AG09309 (cell line): ENCODE data around the gene PIK3R5.

Experiments
- DNase-seq: peaks from one replicate; pipeline ENCODE4 v3.0.0-alpha.2; 2010; ENCODE audit warnings: low read depth
- H3K4me3 ChIP-seq: 2 replicates; pipeline ENCODE4 v1.5.1; 2011; ENCODE audit warnings: mild to moderate bottlenecking, low read depth, low read length, moderate library complexity; ENCODE audit not compliant: control insufficient read depth
- TF ChIP-seq, protein P1 (sequence below): IDR thresholded peaks from 2 replicates; pipeline ENCODE4 v1.5.1; 2011; ENCODE audit warnings: mild to moderate bottlenecking, low read depth, low read length, inconsistent platforms; ENCODE audit not compliant: insufficient read depth, control insufficient read depth; ENCODE audit errors: missing control alignments

The PIK3R5 gene

DNA sequence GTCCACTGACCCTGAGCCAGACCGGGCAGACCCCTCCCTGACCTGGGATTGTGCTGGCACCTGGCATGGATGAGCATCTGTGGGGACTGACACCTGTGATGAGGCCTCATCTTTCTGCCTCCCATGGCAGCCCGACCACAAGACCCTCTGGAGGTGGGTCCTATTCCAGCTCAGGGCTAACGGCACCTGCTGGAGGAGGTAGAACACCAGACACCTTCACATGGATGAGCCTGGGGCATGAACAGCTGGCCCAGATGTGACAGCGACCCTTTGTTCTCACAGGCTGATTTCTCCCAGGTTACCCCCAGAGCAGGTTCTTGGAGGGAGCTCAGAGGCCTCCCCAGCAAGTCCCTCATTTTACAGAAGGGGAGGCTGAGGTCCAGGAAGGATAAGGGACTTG, 51.6 kb downstream of the PIK3R5 start:
- DNase-seq: no peak
- TF ChIP-seq, protein P1, sequence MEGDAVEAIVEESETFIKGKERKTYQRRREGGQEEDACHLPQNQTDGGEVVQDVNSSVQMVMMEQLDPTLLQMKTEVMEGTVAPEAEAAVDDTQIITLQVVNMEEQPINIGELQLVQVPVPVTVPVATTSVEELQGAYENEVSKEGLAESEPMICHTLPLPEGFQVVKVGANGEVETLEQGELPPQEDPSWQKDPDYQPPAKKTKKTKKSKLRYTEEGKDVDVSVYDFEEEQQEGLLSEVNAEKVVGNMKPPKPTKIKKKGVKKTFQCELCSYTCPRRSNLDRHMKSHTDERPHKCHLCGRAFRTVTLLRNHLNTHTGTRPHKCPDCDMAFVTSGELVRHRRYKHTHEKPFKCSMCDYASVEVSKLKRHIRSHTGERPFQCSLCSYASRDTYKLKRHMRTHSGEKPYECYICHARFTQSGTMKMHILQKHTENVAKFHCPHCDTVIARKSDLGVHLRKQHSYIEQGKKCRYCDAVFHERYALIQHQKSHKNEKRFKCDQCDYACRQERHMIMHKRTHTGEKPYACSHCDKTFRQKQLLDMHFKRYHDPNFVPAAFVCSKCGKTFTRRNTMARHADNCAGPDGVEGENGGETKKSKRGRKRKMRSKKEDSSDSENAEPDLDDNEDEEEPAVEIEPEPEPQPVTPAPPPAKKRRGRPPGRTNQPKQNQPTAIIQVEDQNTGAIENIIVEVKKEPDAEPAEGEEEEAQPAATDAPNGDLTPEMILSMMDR: no peak
- H3K4me3 ChIP-seq: no peak overlapping the region

DNA sequence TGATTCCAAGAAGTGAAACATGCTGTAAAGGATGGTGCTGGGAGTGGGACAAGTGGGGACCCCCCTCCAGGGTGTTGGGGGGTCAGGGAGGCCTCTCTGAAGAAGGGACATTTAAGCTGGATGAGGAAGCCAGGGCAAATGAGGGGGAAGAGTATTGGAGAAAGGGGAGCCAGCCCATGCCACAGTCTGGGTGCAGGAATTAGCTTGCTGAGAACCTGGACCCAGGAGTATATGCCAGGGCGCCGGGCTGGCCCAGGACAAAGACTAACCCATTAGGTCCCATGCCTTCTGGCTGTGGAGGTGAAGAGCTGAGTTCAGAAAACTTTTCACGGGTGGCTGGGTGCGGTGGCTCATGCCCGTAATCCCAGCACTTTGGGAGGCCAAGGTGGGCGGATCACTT, 52.4 kb downstream of the PIK3R5 start:
- TF ChIP-seq, protein P1: no peak
- H3K4me3 ChIP-seq: no peak overlapping the region
- no peak for DNase-seq

DNA sequence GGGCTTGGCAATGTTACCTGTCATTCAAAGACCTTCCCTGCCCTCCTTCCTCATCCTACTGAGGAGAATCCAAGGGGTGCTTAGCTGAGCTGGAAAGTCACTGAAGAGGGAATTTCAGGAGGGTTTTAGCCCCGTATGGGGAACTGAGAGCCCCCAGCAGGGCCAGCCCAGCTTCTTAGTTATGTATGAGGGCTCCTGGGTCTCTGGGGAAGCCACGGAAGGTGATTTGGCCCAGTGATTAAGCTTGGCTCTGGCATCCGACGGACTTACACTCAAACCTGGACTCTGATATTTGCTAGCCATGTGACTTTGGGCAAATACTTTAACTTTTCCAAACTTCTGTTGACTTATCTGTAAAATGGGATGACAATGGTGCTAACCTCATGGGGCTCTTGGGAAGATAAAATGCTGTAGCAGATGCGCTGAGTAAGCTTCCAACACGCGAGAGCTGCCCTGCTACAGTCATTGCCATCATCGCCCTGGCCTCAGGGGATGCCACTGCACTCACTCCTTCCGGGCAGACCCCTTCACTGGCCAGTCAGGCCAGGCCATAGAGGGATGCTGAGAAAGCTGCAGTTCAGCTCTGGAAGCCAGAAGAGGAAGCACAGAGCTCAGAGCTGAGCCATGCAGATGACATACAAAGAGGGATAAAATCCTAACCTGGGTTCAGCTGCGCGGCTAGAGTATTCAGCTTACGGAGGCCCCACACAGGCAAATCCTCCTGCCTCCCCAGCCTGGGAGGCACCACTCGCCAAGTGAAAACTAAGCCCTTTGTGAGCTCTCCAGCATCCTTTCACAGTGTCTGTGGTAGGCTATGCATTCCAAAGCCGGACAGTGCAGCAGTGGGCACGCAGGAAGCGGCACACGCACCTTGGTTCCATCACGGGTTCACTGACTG, 53.2 kb downstream of the PIK3R5 start:
- TF ChIP-seq, protein P1: no peak
- DNase-seq: no peak

DNA sequence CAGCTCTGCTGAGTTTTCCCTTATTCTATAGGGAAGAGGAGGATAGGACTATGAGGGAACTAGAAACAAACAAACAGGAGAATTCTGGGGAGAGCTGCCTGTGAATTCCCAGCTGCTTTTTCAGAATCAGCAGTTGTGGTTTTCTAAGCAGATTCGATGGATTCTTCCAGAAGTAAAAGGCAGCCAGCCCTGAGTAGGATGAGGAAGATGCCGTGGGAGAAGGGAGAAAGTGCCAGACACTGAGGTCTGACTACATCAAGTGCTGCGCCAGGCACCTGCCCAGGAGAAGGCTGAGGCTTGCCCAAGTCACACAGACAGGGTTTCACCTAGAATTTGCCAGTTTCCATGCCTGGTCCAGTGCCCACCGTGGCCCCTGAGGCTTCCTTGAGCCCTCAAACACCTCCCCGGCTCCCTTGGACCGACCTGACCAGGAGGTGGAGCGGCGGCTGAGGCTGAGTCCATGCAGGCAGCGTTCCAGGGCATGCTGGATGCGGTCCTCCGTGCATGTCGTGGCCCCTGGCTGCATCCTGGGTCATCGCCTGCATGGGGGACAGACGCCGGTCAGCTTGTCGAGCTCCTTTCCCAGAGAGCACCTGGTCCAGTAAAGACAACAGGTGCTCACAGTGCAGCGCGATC, 54.4 kb downstream of the PIK3R5 start:
- no peak for DNase-seq
- TF ChIP-seq, protein P1: no peak
- H3K4me3 ChIP-seq: no peak overlapping the region

More for the DNA sequence above, 53.2 kb downstream of the PIK3R5 start:
- no peak overlapping the region for H3K4me3 ChIP-seq

DNA sequence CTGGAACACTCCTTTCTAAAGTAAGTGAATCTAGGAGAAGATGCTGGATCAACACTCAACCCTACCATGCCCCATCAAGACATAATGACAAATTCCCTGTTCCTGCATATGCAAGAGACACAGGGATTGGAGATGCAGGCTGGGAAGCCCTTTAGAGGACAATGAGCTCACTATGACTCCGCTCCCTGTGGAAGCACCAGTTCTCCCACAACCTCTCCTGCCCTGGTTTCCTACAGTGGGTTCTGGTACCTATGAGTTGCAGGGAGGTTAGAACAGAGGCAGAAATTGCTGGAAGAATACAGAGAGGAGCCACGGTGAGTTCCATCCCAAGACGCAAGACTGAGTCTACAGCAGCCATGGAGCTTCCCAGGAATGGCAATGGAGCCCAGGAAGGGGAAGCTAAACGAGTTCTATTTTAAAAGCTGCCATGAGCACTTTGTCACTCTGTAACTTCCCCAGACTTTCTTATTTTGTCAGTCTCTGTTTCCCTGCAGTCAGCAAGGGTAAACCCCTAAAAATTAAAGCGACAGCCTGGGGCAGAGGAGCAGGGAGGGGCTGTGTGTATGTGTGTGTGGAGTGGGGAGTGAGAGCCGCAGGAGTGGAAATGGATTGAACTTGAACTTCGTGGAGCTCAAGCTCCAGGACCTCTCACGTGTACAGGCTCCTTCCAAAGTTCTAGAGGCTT, 55.8 kb downstream of the PIK3R5 start:
- no peak for DNase-seq
- no peak overlapping the region for H3K4me3 ChIP-seq
- TF ChIP-seq, protein P1: no peak

DNA sequence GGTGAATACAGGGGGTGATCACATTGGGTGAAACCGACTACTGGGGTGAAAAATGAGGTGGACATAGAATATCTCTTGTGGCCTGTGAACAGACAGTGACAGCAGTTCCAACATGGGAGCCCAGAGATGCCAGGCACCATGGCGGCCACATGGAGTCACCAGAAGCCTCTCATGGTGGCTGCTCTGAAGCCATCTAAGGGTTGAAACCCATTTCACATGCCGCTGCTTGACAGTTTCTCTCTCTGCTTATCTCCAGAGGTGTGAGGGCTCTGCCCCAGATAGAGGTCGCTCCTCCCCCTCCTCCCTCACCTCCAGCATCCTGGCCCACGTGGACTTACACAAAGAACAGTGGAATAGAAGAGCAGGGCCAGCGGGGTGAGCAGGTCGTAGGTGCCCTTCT, 60.2 kb downstream of the PIK3R5 start:
- no peak overlapping the region for H3K4me3 ChIP-seq
- DNase-seq: no peak
- TF ChIP-seq, protein P1: no peak
